GM18511 (cell line): Measurements from ENCODE around the gene WDSUB1.
A peak's percentile ranks its signal among the peaks of the same experiment; 100 is the strongest.

Experiments
- ATAC-seq: cut with Tn5 transposase; IDR thresholded peaks from one replicate; pipeline ENCODE4 v1.9.1; 2021; ENCODE audit warnings: mild to moderate bottlenecking, moderate library complexity; ENCODE audit not compliant: unreplicated experiment

WDSUB1 gene

GRCh38 chr2:159266554-159266953, 19.9 kb downstream of the WDSUB1 start:
- peak; percentile 64 for ATAC-seq

- no peak for ATAC-seq
These were observed 21.3 kb downstream of the WDSUB1 start for GRCh38 chr2:159265171-159265576.

- no peak for ATAC-seq
These were observed 23.6 kb downstream of the WDSUB1 start for GRCh38 chr2:159262904-159263303.

GRCh38 chr2:159262226-159262625, 24.3 kb downstream of the WDSUB1 start:
- ATAC-seq: no peak

GRCh38 chr2:159256159-159256558, 30.3 kb downstream of the WDSUB1 start:
- no peak for ATAC-seq

GRCh38 chr2:159252905-159253304, 33.6 kb downstream of the WDSUB1 start:
- no peak for ATAC-seq

- no peak for ATAC-seq
These were observed 35.0 kb downstream of the WDSUB1 start for GRCh38 chr2:159251296-159252173.

- ATAC-seq: peak; percentile 85
These were observed 36.4 kb downstream of the WDSUB1 start for GRCh38 chr2:159249990-159250715.

GRCh38 chr2:159246325-159246988, 40.0 kb downstream of the WDSUB1 start:
- ATAC-seq: no peak

- ATAC-seq: no peak
These were observed 43.0 kb downstream of the WDSUB1 start for GRCh38 chr2:159243529-159243928.

- no peak for ATAC-seq
These were observed 51.6 kb downstream of the WDSUB1 start for GRCh38 chr2:159234868-159235267.

- ATAC-seq: no peak
These were observed 53.9 kb downstream of the WDSUB1 start for GRCh38 chr2:159232456-159233170.

- ATAC-seq: no peak
These were observed 56.2 kb downstream of the WDSUB1 start for GRCh38 chr2:159230145-159230877.

- no peak for ATAC-seq
These were observed 56.9 kb downstream of the WDSUB1 start for GRCh38 chr2:159229476-159230144.

GRCh38 chr2:159228081-159228581, 58.4 kb downstream of the WDSUB1 start:
- no peak for ATAC-seq

GRCh38 chr2:159227467-159227866, 59.0 kb downstream of the WDSUB1 start:
- ATAC-seq: no peak

- no peak for ATAC-seq
These were observed 59.7 kb downstream of the WDSUB1 start for GRCh38 chr2:159226608-159227385.

- peak; percentile 81 for ATAC-seq
These were observed 60.4 kb downstream of the WDSUB1 start for GRCh38 chr2:159226059-159226461.
